Keratinocyte (primary cell): ENCODE results near the gene CTU1. TPM values are rescaled to one million over a fixed set of nuclear protein-coding genes. Genes with fewer than 3 reads are reported as not detected.

Source experiments
- DNase-seq: peaks from one replicate; pipeline ENCODE4 v3.0.0-alpha.2; 2011; ENCODE audit warnings: low read depth, missing footprints, low spot score
- FAIRE-seq: peaks from 2 replicates; lab custom pipeline; 2011; peaks lifted over from hg19 to GRCh38; lab: Jason Lieb, UNC
- H2AFZ ChIP-seq: 2 replicates; pipeline ENCODE4 v1.6.0; 2012; ENCODE audit warnings: low read length, control low read depth, inconsistent platforms; ENCODE audit not compliant: control insufficient read depth
- H3K27ac ChIP-seq: 2 replicates; pipeline ENCODE4 v1.5.1; 2011; ENCODE audit warnings: low read length; ENCODE audit not compliant: control insufficient read depth, insufficient read depth
- H3K27me3 ChIP-seq: 3 replicates; pipeline ENCODE4 v1.6.0; 2011; ENCODE audit warnings: low read length; ENCODE audit not compliant: control insufficient read depth, insufficient read depth; ENCODE audit errors: extremely low read depth
- H3K36me3 ChIP-seq, 2 experiments: 2 replicates in 1 of 2; 3 replicates in 1 of 2; pipeline ENCODE4 v1.5.1; 2011; ENCODE audit warnings: low read length in 2 of 2, mild to moderate bottlenecking in 1 of 2; ENCODE audit not compliant: control insufficient read depth in 2 of 2, insufficient read depth in 2 of 2; ENCODE audit errors: extremely low read depth in 1 of 2
- H3K4me1 ChIP-seq: 3 replicates; pipeline ENCODE4 v1.5.1; 2011; ENCODE audit warnings: low read length; ENCODE audit not compliant: control insufficient read depth, insufficient read depth; ENCODE audit errors: extremely low read depth
- H3K4me2 ChIP-seq: 3 replicates; pipeline ENCODE4 v1.6.0; 2011; ENCODE audit warnings: low read depth, low read length; ENCODE audit not compliant: control insufficient read depth, insufficient read depth; ENCODE audit errors: extremely low read depth
- H3K4me3 ChIP-seq, 3 experiments: fragments of 200-600 bp in 1 of 3; sonication (generic) in 1 of 3; 2 replicates in 2 of 3; 3 replicates in 1 of 3; pipeline ENCODE4 v1.5.1; 2011 to 2016; ENCODE audit warnings: low read length in 3 of 3, mild to moderate bottlenecking in 3 of 3, control low read depth in 2 of 3, inconsistent platforms in 1 of 3, low read depth in 1 of 3, mixed read lengths in 1 of 3, mixed run types in 1 of 3, moderate library complexity in 1 of 3; ENCODE audit not compliant: control insufficient read depth in 2 of 3, insufficient read depth in 2 of 3; ENCODE audit errors: extremely low read depth in 1 of 3
- H3K79me2 ChIP-seq: 2 replicates; pipeline ENCODE4 v1.6.0; 2012; ENCODE audit warnings: low read length; ENCODE audit not compliant: control insufficient read depth, insufficient read depth
- H3K9ac ChIP-seq: 3 replicates; pipeline ENCODE4 v1.6.0; 2011; ENCODE audit warnings: low read length; ENCODE audit not compliant: control insufficient read depth, insufficient read depth; ENCODE audit errors: extremely low read depth
- H3K9me1 ChIP-seq: 3 replicates; pipeline ENCODE4 v1.6.0; 2011; ENCODE audit warnings: low read length; ENCODE audit not compliant: control insufficient read depth, insufficient read depth; ENCODE audit errors: extremely low read depth
- H3K9me3 ChIP-seq: 2 replicates; pipeline ENCODE4 v1.5.1; 2012; ENCODE audit warnings: low read depth, low read length; ENCODE audit not compliant: control insufficient read depth
- H4K20me1 ChIP-seq: 3 replicates; pipeline ENCODE4 v1.6.0; 2011; ENCODE audit warnings: low read length; ENCODE audit not compliant: control insufficient read depth, insufficient read depth; ENCODE audit errors: extremely low read depth
- CTCF ChIP-seq, 3 experiments: IDR thresholded peaks in 1 of 3; conservative IDR thresholded peaks in 1 of 3; optimal IDR thresholded peaks in 1 of 3; 2 replicates in 2 of 3; 3 replicates in 1 of 3; pipeline versions ENCODE3 to v1.5.1; 2011; ENCODE audit warnings: low read length in 3 of 3, mild to moderate bottlenecking in 3 of 3, moderate library complexity in 2 of 3, control low read depth in 1 of 3, inconsistent platforms in 1 of 3; ENCODE audit not compliant: insufficient read depth in 2 of 3; ENCODE audit errors: extremely low read depth in 1 of 3
- EZH2 ChIP-seq: IDR thresholded peaks from one replicate; pipeline ENCODE4 v1.6.1; 2012; ENCODE audit warnings: inconsistent platforms, mild to moderate bottlenecking, low read length, moderate library complexity
- dilution Hi-C: fragments of 300-500 bp; cut with MboI; formaldehyde crosslinking; loops from one replicate; pipeline ENCODE4 v1.7.0; 2020; ENCODE audit warnings: low sequenced_read_pairs; ENCODE audit not compliant: extremely low pct_ligation_motif_present
- polyA plus RNA-seq, 5 experiments: library from polyadenylated mRNA; depleted of rRNA in 3 of 5; stranded (reverse) in 3 of 5; stranded (forward) in 1 of 5; unstranded in 1 of 5; fragments of >200 nt; gene quantifications; 1 replicate in 1 of 5; 2 replicates in 3 of 5; 3 replicates in 1 of 5; pipeline versions ENCODE4 v1.2.1 to v1.2.3, GENCODE V29; 2011 to 2012; ENCODE audit warnings: missing spikeins in 2 of 5, low read depth in 1 of 5, low replicate concordance in 1 of 5

The CTU1 gene
- polyA plus RNA-seq, 1 donor (not counting 4 experiments of a cell fraction or from before 2014, with no cell fraction given), result 1.9 TPM

- no peak overlapping the region for H3K4me3 ChIP-seq
- no peak for DNase-seq
- TF ChIP-seq CTCF (optimal IDR thresholded peaks at IDR 0.05 in 1 of 3, IDR thresholded peaks at IDR 0.05 in 1 of 3, conservative IDR thresholded peaks at IDR 0.05 in 1 of 3; ENCODE audit: extremely low read depth in 1 of 3, insufficient read depth in 2 of 3, low read length in 3 of 3), result no peak
- TF ChIP-seq EZH2, result no peak
- H3K9ac ChIP-seq, result no peak overlapping the region
- no peaks in the 10 kb centered on the region for H3K36me3 ChIP-seq
- H3K27me3 ChIP-seq, result peaks cover 3% of the 10 kb centered on the region
- H2AFZ ChIP-seq, result no peak overlapping the region
- no peaks in the 10 kb centered on the region for H3K4me1 ChIP-seq
- H4K20me1 ChIP-seq, result no peaks in the 10 kb centered on the region
- no peaks in the 10 kb centered on the region for H3K79me2 ChIP-seq
- dilution Hi-C loops, result no loop called here
- no peaks in the 10 kb centered on the region for H3K9me3 ChIP-seq
- no peak overlapping the region for H3K4me2 ChIP-seq
- no peak for FAIRE-seq
- no peak overlapping the region for H3K27ac ChIP-seq
- no peaks in the 10 kb centered on the region for H3K9me1 ChIP-seq
These were observed 11.4 kb upstream of the CTU1 start for GRCh38 chr19:51119611-51120010.

GRCh38 chr19:51119101-51119500, 10.9 kb upstream of the CTU1 start:
- FAIRE-seq (no peak), DNase-seq (no peak)
- H3K9me1 ChIP-seq, result no peaks in the 10 kb centered on the region
- no peak overlapping the region for H3K4me2 ChIP-seq
- no peak overlapping the region for H3K27ac ChIP-seq
- H3K4me3 ChIP-seq, result no peak overlapping the region
- H3K9ac ChIP-seq, result no peak overlapping the region
- H3K4me1 ChIP-seq, result no peaks in the 10 kb centered on the region
- no peaks in the 10 kb centered on the region for H3K79me2 ChIP-seq
- TF ChIP-seq CTCF (optimal IDR thresholded peaks at IDR 0.05 in 1 of 3, IDR thresholded peaks at IDR 0.05 in 1 of 3, conservative IDR thresholded peaks at IDR 0.05 in 1 of 3; ENCODE audit: extremely low read depth in 1 of 3, insufficient read depth in 2 of 3, low read length in 3 of 3) (no peak), EZH2 (no peak)
- H3K27me3 ChIP-seq, result peaks cover 5% of the 10 kb centered on the region
- no peaks in the 10 kb centered on the region for H3K9me3 ChIP-seq
- H3K36me3 ChIP-seq, result no peaks in the 10 kb centered on the region
- dilution Hi-C loops, result no loop called here
- no peak overlapping the region for H2AFZ ChIP-seq
- no peaks in the 10 kb centered on the region for H4K20me1 ChIP-seq
